Measurements from ENCODE around the gene ZNF574. TPM values are rescaled to one million over a fixed set of nuclear protein-coding genes. Genes with fewer than 3 reads are reported as not detected.
A peak's percentile ranks its signal among the peaks of the same experiment; 100 is the strongest.

ZNF574 gene
- total and polyA plus RNA-seq, 11 donors, result 5.1 to 17.7 (median 8.7) TPM

DNA sequence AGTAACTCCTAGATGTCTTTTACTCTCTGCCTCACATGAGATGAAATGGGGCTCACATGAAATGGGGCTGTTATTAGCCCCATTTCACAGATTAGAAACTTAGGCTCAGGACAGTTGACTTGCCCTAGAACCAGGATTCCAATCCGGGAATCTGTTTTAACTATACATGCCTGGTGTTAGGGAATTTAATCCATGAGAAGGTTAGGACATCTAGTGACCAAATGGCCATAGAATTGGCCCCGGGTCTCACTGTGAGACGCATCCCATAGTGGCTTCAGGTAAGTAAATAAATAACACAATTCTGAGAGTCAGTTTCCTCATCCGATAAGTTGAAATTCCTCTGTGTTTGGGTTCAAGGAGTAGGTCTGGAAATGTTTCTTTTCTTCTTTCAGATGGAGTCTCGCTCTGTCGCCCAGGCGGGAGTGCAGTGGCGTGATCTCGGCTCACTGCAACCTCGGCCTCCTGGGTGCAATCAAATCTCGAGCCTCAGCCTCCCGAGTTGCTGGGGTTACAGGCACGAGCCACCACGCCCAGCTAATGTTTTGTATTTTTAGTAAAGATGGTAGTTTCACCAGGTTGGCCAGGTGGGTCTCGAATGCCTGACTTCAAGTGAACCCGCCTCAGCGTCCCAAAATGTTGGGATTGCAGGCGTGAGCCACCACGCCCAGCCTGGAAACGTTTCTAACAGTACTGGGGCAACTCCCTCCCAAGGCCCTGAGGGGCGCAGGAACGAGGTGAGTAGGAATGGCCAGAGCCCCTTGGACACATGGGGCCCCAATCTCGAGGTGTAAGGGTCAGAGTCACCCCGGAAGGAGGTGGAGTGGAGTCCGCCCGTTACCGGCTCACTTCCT, 1.2 kb upstream of the ZNF574 start:
- H3K27ac ChIP-seq, result peak overlapping the region; percentile 89 to 99 (median 94)
- intact Hi-C loops (cut with DNase I), result loop anchor here in 3 of 10 donors (1.0 to 5.0 kb wide), 5 partner anchors 36 to 192 kb away; partner anchors contain the start of genes ARHGEF1 (in 1 of the 3), ATP1A3 (in 1 of the 3) and RABAC1 (in 1 of the 3)
- peak in 1 of 5 donors; percentile 42 for DNase-seq
- H3K27me3 ChIP-seq, result peaks cover 0 to 7% (median 2%) of the 10 kb centered on the region in 9 donors
- peaks cover 0 to 32% (median 17%) of the 10 kb centered on the region in 12 donors for H3K4me1 ChIP-seq
- peak overlapping the region; percentile 41 to 96 (median 74) for H3K4me3 ChIP-seq
- ATAC-seq, result peak in 1 of 4 donors; percentile 4
- H3K9me3 ChIP-seq, result no peaks in the 10 kb centered on the region
- TF ChIP-seq POLR2A (IDR thresholded peaks at IDR 0.05) (no peak), CTCF (IDR thresholded peaks at IDR 0.05) (no peak)
- 68 to 69% (median 69%) methylated on average over 27 of the region's 27 CpGs for WGBS, 4 donors
- H3K36me3 ChIP-seq, result peaks cover 0 to 17% (median 13%) of the 10 kb centered on the region in 9 donors

DNA sequence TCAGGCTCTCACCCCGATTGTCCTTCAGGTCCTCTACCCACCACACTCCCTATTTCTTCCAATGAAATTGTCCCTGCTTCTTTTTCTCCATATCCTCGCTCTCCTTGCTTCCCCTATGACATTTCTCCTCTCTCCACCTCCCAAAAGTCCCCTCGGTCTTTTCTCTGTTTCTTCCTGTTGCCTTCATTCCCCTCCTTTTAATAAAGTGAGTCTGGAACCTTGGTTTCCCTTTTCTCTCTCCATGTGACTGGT, 676 bp upstream of the ZNF574 start:
- Histone ChIP-seq H3K36me3 (peaks cover 2 to 23% (median 19%) of the 10 kb centered on the region in 9 donors), H3K4me1 (peaks cover 0 to 26% (median 17%) of the 10 kb centered on the region in 12 donors), H3K9me3 (no peaks in the 10 kb centered on the region), H3K27me3 (peaks cover 0 to 1% (median 0%) of the 10 kb centered on the region in 9 donors), H3K27ac (peak overlapping the region; percentile 89 to 99 (median 94)), H3K4me3 (peak overlapping the region; percentile 41 to 96 (median 74))
- intact Hi-C loops (cut with DNase I), result loop anchor here in 3 of 10 donors (1.0 to 5.0 kb wide), 5 partner anchors 37 to 193 kb away; partner anchors contain the start of genes ARHGEF1 (in 1 of the 3), ATP1A3 (in 1 of the 3) and RABAC1 (in 1 of the 3)
- TF ChIP-seq POLR2A (IDR thresholded peaks at IDR 0.05), result no peak
- no peak for TF ChIP-seq CTCF (IDR thresholded peaks at IDR 0.05)
- WGBS, 4 donors, result 4 to 13% (median 6%) methylated on average over 3 of the region's 3 CpGs
- ATAC-seq (peak in 2 of 4 donors; percentile 0 to 1), DNase-seq (no peak)

GRCh38 chr19:42076380-42076944, 496 bp downstream of the ZNF574 start:
- intact Hi-C loops (cut with DNase I), result loop anchor here in 3 of 10 donors (5.0 kb wide), 4 partner anchors 79 to 194 kb away; partner anchors contain the start of genes ARHGEF1 (in 1 of the 3), ATP1A3 (in 1 of the 3) and RABAC1 (in 1 of the 3)
- peaks cover 2 to 34% (median 31%) of the 10 kb centered on the region in 9 donors for H3K36me3 ChIP-seq
- H3K27me3 ChIP-seq, result no peaks in the 10 kb centered on the region
- peak in 1 of 4 donors; percentile 0 for ATAC-seq
- peak in 2 of 5 donors; percentile 52 to 56 for DNase-seq
- H3K4me1 ChIP-seq, result peaks cover 0 to 26% (median 17%) of the 10 kb centered on the region in 12 donors
- WGBS, 4 donors, result 1% methylated on average over 11 to 33 of the region's 33 CpGs
- TF ChIP-seq CTCF (IDR thresholded peaks at IDR 0.05), result no peak
- TF ChIP-seq POLR2A (IDR thresholded peaks at IDR 0.05), result no peak
- peak overlapping the region; percentile 62 to 96 (median 86) for H3K4me3 ChIP-seq
- peak overlapping the region; percentile 75 to 99 (median 90) for H3K27ac ChIP-seq
- H3K9me3 ChIP-seq, result no peaks in the 10 kb centered on the region
